GM12892 (cell line): ENCODE data around the gene SHB.
A peak's percentile ranks its signal among the peaks of the same experiment; 100 is the strongest.
"Not testable (repeated sequence)": the region's sequence is repeated elsewhere in the genome, so short reads cannot be mapped to it uniquely, and the experiment has no call there.

Experiments
- DNase-seq: peaks from one replicate; pipeline ENCODE4 v3.0.0; 2011; ENCODE audit not compliant: insufficient read length
- FAIRE-seq: peaks from 2 replicates; lab custom pipeline; 2011; peaks lifted over from hg19 to GRCh38; lab: Jason Lieb, UNC
- POLR2A ChIP-seq: IDR thresholded peaks from 2 replicates; pipeline ENCODE4 v1.6.1; 2011; ENCODE audit warnings: low read depth, low read length, control low read depth
- POLR2AphosphoS5 ChIP-seq: IDR thresholded peaks from 2 replicates; pipeline ENCODE4 v1.6.1; 2011; ENCODE audit warnings: low read depth, low read length, control low read depth
- TAF1 ChIP-seq: IDR thresholded peaks from 2 replicates; pipeline ENCODE4 v1.6.1; 2011; ENCODE audit warnings: low read depth, mild to moderate bottlenecking, control low read depth, low read length, borderline replicate concordance

SHB gene

GRCh38 chr9:37974506-37975173 lies 94.4 kb downstream of the SHB start:
- no peak for TF ChIP-seq POLR2AphosphoS5
- no peak for TF ChIP-seq TAF1
- no peak for TF ChIP-seq POLR2A
- no peak for DNase-seq
- no peak for FAIRE-seq

- TF ChIP-seq POLR2AphosphoS5 (no peak), POLR2A (no peak), TAF1 (no peak)
- DNase-seq, result no peak
- no peak for FAIRE-seq
These were observed 96.6 kb downstream of the SHB start for GRCh38 chr9:37972351-37972848.

GRCh38 chr9:37971691-37972090 lies 97.3 kb downstream of the SHB start:
- TF ChIP-seq POLR2AphosphoS5, result no peak
- TF ChIP-seq POLR2A, result no peak
- FAIRE-seq, result no peak
- no peak for DNase-seq

- DNase-seq, result no peak
- FAIRE-seq, result no peak
- TF ChIP-seq POLR2A, result no peak
- TF ChIP-seq POLR2AphosphoS5, result no peak
- TF ChIP-seq TAF1, result no peak
These were observed 97.9 kb downstream of the SHB start for GRCh38 chr9:37971108-37971459.

- DNase-seq (no peak), FAIRE-seq (no peak)
- no peak for TF ChIP-seq POLR2A
- TF ChIP-seq POLR2AphosphoS5, result no peak
- no peak for TF ChIP-seq TAF1
These were observed 98.5 kb downstream of the SHB start for GRCh38 chr9:37970301-37971107.

GRCh38 chr9:37969558-37970300 lies 99.3 kb downstream of the SHB start:
- TF ChIP-seq TAF1, result no peak
- no peak for TF ChIP-seq POLR2A
- TF ChIP-seq POLR2AphosphoS5, result no peak
- DNase-seq (no peak), FAIRE-seq (no peak)

- FAIRE-seq (no peak), DNase-seq (no peak)
- TF ChIP-seq TAF1 (no peak), POLR2A (no peak), POLR2AphosphoS5 (no peak)
These were observed 99.9 kb downstream of the SHB start for GRCh38 chr9:37969130-37969529.

- FAIRE-seq, result no peak
- TF ChIP-seq POLR2A (no peak), POLR2AphosphoS5 (no peak), TAF1 (no peak)
These were observed 100.8 kb downstream of the SHB start for GRCh38 chr9:37968228-37968701.

GRCh38 chr9:37967761-37968080 lies 101.3 kb downstream of the SHB start:
- DNase-seq (no peak), FAIRE-seq (no peak)
- no peak for TF ChIP-seq POLR2AphosphoS5
- no peak for TF ChIP-seq TAF1
- no peak for TF ChIP-seq POLR2A

More at GRCh38 chr9:37968228-37968701, 100.8 kb downstream of the SHB start:
- DNase-seq, result no peak

GRCh38 chr9:37967014-37967760 lies 101.8 kb downstream of the SHB start:
- no peak for FAIRE-seq
- no peak for DNase-seq
- TF ChIP-seq POLR2AphosphoS5 (no peak), POLR2A (no peak), TAF1 (no peak)

- TF ChIP-seq TAF1 (no peak), POLR2A (no peak), POLR2AphosphoS5 (no peak)
- no peak for DNase-seq
- no peak for FAIRE-seq
These were observed 102.5 kb downstream of the SHB start for GRCh38 chr9:37966412-37967013.

GRCh38 chr9:37965676-37966345 lies 103.2 kb downstream of the SHB start:
- DNase-seq, result not testable (repeated sequence)
- peak; percentile 57 for FAIRE-seq
